HepG2 (cell line): ENCODE data around the gene SLC36A2. TPM values are rescaled to one million over a fixed set of nuclear protein-coding genes. Genes with fewer than 3 reads are reported as not detected.
"Not testable (repeated sequence)": the region's sequence is repeated elsewhere in the genome, so short reads cannot be mapped to it uniquely, and the experiment has no call there.

Source experiments
- ATAC-seq: fragments of 200-7000 bp; cut with Tn5 transposase; 3 replicates; pipeline ENCODE4 v1.9.1; 2020; ENCODE audit warnings: mild to moderate bottlenecking, moderate library complexity
- BruUV-seq: library from RNA; stranded (reverse); fragments of 400-500 nt; replicated peaks from 2 replicates; lab custom pipeline; 2021; lab: Mats Ljungman, UMichigan
- CTCF ChIA-PET: fragments of 300-600 bp; formaldehyde crosslinking; extraction: SDS; loops from one replicate; lab custom pipeline; 2021; ENCODE audit warnings: low total read pairs, inconsistent platforms, low intra/inter-chr PET ratio; lab: Yijun Ruan, JAX
- POLR2A ChIA-PET: fragments of 350-600 bp; sonication (Branson Sonifier 250); formaldehyde crosslinking; loops from one replicate; lab custom pipeline; 2020; ENCODE audit warnings: antibody characterized with exemption, inconsistent platforms; lab: Yijun Ruan, JAX
- DNase-seq: peaks from one replicate; pipeline ENCODE4 v3.0.0-alpha.2; 2015; ENCODE audit warnings: low spot score
- FAIRE-seq: peaks from 3 replicates; lab custom pipeline; 2011; peaks lifted over from hg19 to GRCh38; lab: Jason Lieb, UNC
- H2AFZ ChIP-seq: one replicate; pipeline ENCODE4 v1.6.1; 2011; ENCODE audit warnings: low read length, inconsistent platforms
- H3K27ac ChIP-seq: fragments of 300-600 bp; 3 replicates; pipeline ENCODE4 v1.8.0; 2011; ENCODE audit warnings: mixed run types, mild to moderate bottlenecking, mixed read lengths, low read length, inconsistent platforms; ENCODE audit not compliant: insufficient read depth; ENCODE audit errors: extremely low read length
- H3K27me3 ChIP-seq, 2 experiments: fragments of 200-600 bp in 1 of 2; 2 replicates in 1 of 2; 3 replicates in 1 of 2; pipeline versions ENCODE4 v1.6.0 to v1.8.0; 2011; ENCODE audit warnings: low read length in 2 of 2, mild to moderate bottlenecking in 2 of 2, moderate library complexity in 2 of 2, inconsistent platforms in 1 of 2; ENCODE audit not compliant: insufficient read depth in 2 of 2, control insufficient read depth in 1 of 2
- H3K36me3 ChIP-seq, 2 experiments: fragments of 200-600 bp in 1 of 2; replicated peaks in 1 of 2; 2 replicates in 1 of 2; 3 replicates in 1 of 2; pipeline versions ENCODE4 v1.5.1 to v1.8.0; 2011; ENCODE audit warnings: low read length in 2 of 2, inconsistent platforms in 1 of 2; ENCODE audit not compliant: insufficient read depth in 2 of 2, control insufficient read depth in 1 of 2
- H3K4me1 ChIP-seq: 2 replicates; pipeline ENCODE4 v1.5.1; 2012; ENCODE audit warnings: low read length, inconsistent platforms; ENCODE audit not compliant: insufficient read depth
- H3K4me2 ChIP-seq: 2 replicates; pipeline ENCODE4 v1.6.0; 2011; ENCODE audit warnings: low read depth, low read length, inconsistent platforms
- H3K4me3 ChIP-seq, 3 experiments: fragments of 200-600 bp in 1 of 3; sonication (generic), shearing (Covaris generic) in 1 of 3; replicated peaks in 1 of 3; 2 replicates each; pipeline ENCODE4 v1.5.1; 2011 to 2016; ENCODE audit warnings: low read length in 3 of 3, inconsistent platforms in 2 of 3, low read depth in 2 of 3, mild to moderate bottlenecking in 2 of 3, control low read depth in 1 of 3, mixed read lengths in 1 of 3; ENCODE audit not compliant: insufficient read depth in 1 of 3
- H3K79me2 ChIP-seq: one replicate; pipeline ENCODE4 v1.6.1; 2011; ENCODE audit warnings: low read length, inconsistent platforms; ENCODE audit not compliant: insufficient read depth
- H3K9ac ChIP-seq: 2 replicates; pipeline ENCODE4 v1.6.0; 2011; ENCODE audit warnings: mild to moderate bottlenecking, low read depth, low read length, inconsistent platforms; ENCODE audit not compliant: insufficient read depth
- H3K9me3 ChIP-seq: 2 replicates; pipeline ENCODE4 v1.5.1; 2012; ENCODE audit warnings: mild to moderate bottlenecking, low read length
- H4K20me1 ChIP-seq: 2 replicates; pipeline ENCODE4 v1.6.0; 2011; ENCODE audit warnings: inconsistent platforms, mild to moderate bottlenecking, low read length, moderate library complexity; ENCODE audit not compliant: insufficient read depth
- ASH2L ChIP-seq: fragments of 300-600, 200-600 bp; sonication (generic); IDR thresholded peaks from 2 replicates; pipeline ENCODE4 v1.7.0; 2017; ENCODE audit warnings: low read depth, mild to moderate bottlenecking, moderate library complexity, mixed read lengths, low read length; ENCODE audit not compliant: insufficient read length
- ATM ChIP-seq: fragments of 450-650 bp; IDR thresholded peaks from 2 replicates; pipeline ENCODE4 v1.7.1; 2017; ENCODE audit warnings: mild to moderate bottlenecking, borderline replicate concordance
- ETV6 ChIP-seq: sonication (generic); formaldehyde crosslinking; conservative IDR thresholded peaks from 2 replicates; pipeline ENCODE4 v1.4.0; 2020; ENCODE audit warnings: missing genetic modification reagents
- NCOA1 ChIP-seq: sonication (generic); formaldehyde crosslinking; IDR thresholded peaks from 2 replicates; pipeline ENCODE4 v1.9.0; 2021; ENCODE audit warnings: missing genetic modification reagents
- REXO4 ChIP-seq: sonication (generic); formaldehyde crosslinking; IDR thresholded peaks from 2 replicates; pipeline ENCODE4 v1.8.0; 2022; ENCODE audit warnings: missing genetic modification reagents, mild to moderate bottlenecking, borderline replicate concordance
- ZNF691 ChIP-seq: sonication (generic); formaldehyde crosslinking; IDR thresholded peaks from 2 replicates; pipeline ENCODE4 v1.4.0; 2020; ENCODE audit warnings: missing genetic modification reagents, low read depth, mild to moderate bottlenecking, borderline replicate concordance
- ZNF720 ChIP-seq: sonication (generic); formaldehyde crosslinking; IDR thresholded peaks from 2 replicates; pipeline ENCODE4 v1.4.0; 2020; ENCODE audit warnings: missing genetic modification reagents
- ZSCAN12 ChIP-seq: sonication (generic); formaldehyde crosslinking; IDR thresholded peaks from 2 replicates; pipeline ENCODE4 v1.9.0; 2021; ENCODE audit warnings: mild to moderate bottlenecking, missing genetic modification reagents
- WGBS: methylation state at CpG from one replicate; pipeline ENCODE4 v1.1.6; 2017; ENCODE audit warnings: low lambda C conversion rate; 5-methylcytosine and 5-hydroxymethylcytosine counted together
- in situ Hi-C: cut with HindIII; loops from 2 replicates; pipeline ENCODE4 v1.10.0; 2017; ENCODE audit warnings: low pct_unique_long_range_greater_than_20kb; ENCODE audit not compliant: extremely low pct_ligation_motif_present
- intact Hi-C: fragments of 100-400 bp; cut with micrococcal nuclease; formaldehyde crosslinking; loops from one replicate; pipeline ENCODE4 v1.10.0; 2022; ENCODE audit not compliant: unreplicated experiment
- polyA plus RNA-seq, 8 experiments: library from polyadenylated mRNA; depleted of rRNA in 3 of 8; stranded (reverse) in 7 of 8; unstranded in 1 of 8; fragments of >200 nt; fragmentation: Illumina TruSeq in 4 of 8; extraction: Trizol in 4 of 8; gene quantifications; 2 replicates each; pipeline versions ENCODE4 v1.2.1 to v1.2.3, GENCODE V29; 2011 to 2016; ENCODE audit warnings: low read depth in 4 of 8, missing spikeins in 1 of 8, mixed read lengths in 1 of 8; ENCODE audit not compliant: insufficient read depth in 1 of 8
- total RNA-seq, 5 experiments: library from RNA; depleted of rRNA; stranded (reverse); fragments of >200 nt; fragmentation: Illumina TruSeq; extraction: Trizol; gene quantifications; 2 replicates each; pipeline ENCODE4 v1.2.3, GENCODE V29; 2016; ENCODE audit warnings: low read depth in 1 of 5

Gene SLC36A2
- total and polyA plus RNA-seq, 2 of the 13 experiments (the other 11 are each of a cell fraction or from before 2014, with no cell fraction given) = 0.03 TPM; not detected in 1

DNA sequence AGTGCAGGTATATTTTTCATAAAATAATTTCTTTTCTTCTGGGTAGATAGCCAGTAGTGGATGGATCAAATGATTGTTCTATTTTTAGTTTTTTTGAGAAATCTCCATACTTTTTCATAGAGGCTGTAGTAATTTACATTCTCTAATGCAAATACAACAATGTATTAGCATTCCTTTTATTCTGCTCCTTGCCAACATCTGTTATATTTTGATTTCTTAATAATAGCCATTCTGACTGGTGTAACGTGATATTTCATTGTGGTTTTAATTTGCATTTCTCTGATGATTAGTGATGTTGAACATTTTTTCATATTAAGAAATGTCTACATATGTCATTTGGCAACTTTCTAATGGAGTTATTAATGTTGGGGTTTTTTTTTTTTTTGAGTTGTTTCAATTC, 27.2 kb upstream of the SLC36A2 start:
- Histone ChIP-seq H3K4me3 (no peak overlapping the region), H3K79me2 (no peaks in the 10 kb centered on the region)
- POLR2A ChIA-PET = no interaction called here
- no peak for TF ChIP-seq NCOA1 (CRISPR knock-in tag)
- TF ChIP-seq ZSCAN12 (CRISPR knock-in tag) = no peak
- no peak for TF ChIP-seq ETV6
- TF ChIP-seq ASH2L = no peak
- TF ChIP-seq ATM = no peak
- TF ChIP-seq ZNF691 (CRISPR knock-in tag) = no peak
- no peak for TF ChIP-seq REXO4 (CRISPR knock-in tag)
- no peak for TF ChIP-seq ZNF720
- TF ChIP-seq, all 625 proteins: peak for 0
- no peaks in the 10 kb centered on the region for H3K4me1 ChIP-seq
- DNase-seq (no peak), FAIRE-seq (no peak), ATAC-seq (no peak)
- H3K27ac ChIP-seq = no peak overlapping the region
- intact Hi-C loops = no loop called here
- no peaks in the 10 kb centered on the region for H3K9me3 ChIP-seq
- no peak overlapping the region for H3K4me2 ChIP-seq
- 13% methylated on average over 1 of the region's 1 CpG for WGBS
- BruUV-seq = no TSS peak
- H2AFZ ChIP-seq = no peak overlapping the region
- CTCF ChIA-PET = no interaction called here
- H3K9ac ChIP-seq = no peak overlapping the region
- H3K36me3 ChIP-seq = no peaks in the 10 kb centered on the region
- in situ Hi-C loops = no loop called here
- H3K27me3 ChIP-seq = no peaks in the 10 kb centered on the region
- H4K20me1 ChIP-seq = no peaks in the 10 kb centered on the region

- CTCF ChIA-PET, H3K4me1 ChIP-seq, in situ Hi-C loops, H3K36me3 ChIP-seq, intact Hi-C loops, H2AFZ ChIP-seq, DNase-seq, H3K4me2 ChIP-seq, H3K4me3 ChIP-seq, BruUV-seq, H3K27me3 ChIP-seq, H3K9ac ChIP-seq, H4K20me1 ChIP-seq, H3K79me2 ChIP-seq, ATAC-seq, H3K27ac ChIP-seq, FAIRE-seq, POLR2A ChIA-PET: not testable (repeated sequence)
- 39% methylated on average over 6 of the region's 6 CpGs for WGBS
- peaks cover 49% of the 10 kb centered on the region for H3K9me3 ChIP-seq
Measured at GRCh38 chr5:151367038-151367437, 19.7 kb upstream of the SLC36A2 start.
